Epithelial cell of esophagus (primary cell): ENCODE data around the gene CROCC2.

ENCODE experiments used
- DNase-seq: peaks from one replicate; pipeline ENCODE4 v3.0.0; 2010; ENCODE audit warnings: low read depth
- H3K4me3 ChIP-seq: 2 replicates; pipeline ENCODE4 v1.5.1; 2011; ENCODE audit warnings: mild to moderate bottlenecking, low read length, control low read depth
- TF ChIP-seq, protein P1 (sequence below): IDR thresholded peaks from 2 replicates; pipeline ENCODE4 v1.5.1; 2011; ENCODE audit warnings: low read depth, mild to moderate bottlenecking, low read length, control low read depth, inconsistent platforms; ENCODE audit not compliant: insufficient read depth; ENCODE audit errors: missing control alignments

The CROCC2 gene

DNA sequence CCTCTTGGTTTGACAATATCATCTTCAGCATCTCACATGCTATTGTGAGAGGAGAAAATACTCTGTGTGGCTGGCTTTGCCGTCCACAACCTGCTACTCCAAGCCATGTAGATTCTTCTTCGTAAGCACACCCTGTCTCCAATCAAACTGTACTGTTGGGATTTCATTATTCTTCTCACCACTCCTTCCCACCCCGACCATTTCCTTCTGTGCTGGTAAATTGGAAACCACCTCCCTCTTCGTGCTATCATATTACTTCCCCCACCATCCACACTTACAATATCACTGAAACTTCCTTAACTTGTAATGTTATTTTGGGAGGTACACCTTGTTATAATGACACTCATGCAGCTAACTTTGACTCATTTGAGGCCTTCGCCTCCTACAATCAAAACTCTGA lies 40.7 kb upstream of the CROCC2 start:
- TF ChIP-seq, protein P1, sequence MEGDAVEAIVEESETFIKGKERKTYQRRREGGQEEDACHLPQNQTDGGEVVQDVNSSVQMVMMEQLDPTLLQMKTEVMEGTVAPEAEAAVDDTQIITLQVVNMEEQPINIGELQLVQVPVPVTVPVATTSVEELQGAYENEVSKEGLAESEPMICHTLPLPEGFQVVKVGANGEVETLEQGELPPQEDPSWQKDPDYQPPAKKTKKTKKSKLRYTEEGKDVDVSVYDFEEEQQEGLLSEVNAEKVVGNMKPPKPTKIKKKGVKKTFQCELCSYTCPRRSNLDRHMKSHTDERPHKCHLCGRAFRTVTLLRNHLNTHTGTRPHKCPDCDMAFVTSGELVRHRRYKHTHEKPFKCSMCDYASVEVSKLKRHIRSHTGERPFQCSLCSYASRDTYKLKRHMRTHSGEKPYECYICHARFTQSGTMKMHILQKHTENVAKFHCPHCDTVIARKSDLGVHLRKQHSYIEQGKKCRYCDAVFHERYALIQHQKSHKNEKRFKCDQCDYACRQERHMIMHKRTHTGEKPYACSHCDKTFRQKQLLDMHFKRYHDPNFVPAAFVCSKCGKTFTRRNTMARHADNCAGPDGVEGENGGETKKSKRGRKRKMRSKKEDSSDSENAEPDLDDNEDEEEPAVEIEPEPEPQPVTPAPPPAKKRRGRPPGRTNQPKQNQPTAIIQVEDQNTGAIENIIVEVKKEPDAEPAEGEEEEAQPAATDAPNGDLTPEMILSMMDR: no peak
- H3K4me3 ChIP-seq: no peak overlapping the region
- no peak for DNase-seq

DNA sequence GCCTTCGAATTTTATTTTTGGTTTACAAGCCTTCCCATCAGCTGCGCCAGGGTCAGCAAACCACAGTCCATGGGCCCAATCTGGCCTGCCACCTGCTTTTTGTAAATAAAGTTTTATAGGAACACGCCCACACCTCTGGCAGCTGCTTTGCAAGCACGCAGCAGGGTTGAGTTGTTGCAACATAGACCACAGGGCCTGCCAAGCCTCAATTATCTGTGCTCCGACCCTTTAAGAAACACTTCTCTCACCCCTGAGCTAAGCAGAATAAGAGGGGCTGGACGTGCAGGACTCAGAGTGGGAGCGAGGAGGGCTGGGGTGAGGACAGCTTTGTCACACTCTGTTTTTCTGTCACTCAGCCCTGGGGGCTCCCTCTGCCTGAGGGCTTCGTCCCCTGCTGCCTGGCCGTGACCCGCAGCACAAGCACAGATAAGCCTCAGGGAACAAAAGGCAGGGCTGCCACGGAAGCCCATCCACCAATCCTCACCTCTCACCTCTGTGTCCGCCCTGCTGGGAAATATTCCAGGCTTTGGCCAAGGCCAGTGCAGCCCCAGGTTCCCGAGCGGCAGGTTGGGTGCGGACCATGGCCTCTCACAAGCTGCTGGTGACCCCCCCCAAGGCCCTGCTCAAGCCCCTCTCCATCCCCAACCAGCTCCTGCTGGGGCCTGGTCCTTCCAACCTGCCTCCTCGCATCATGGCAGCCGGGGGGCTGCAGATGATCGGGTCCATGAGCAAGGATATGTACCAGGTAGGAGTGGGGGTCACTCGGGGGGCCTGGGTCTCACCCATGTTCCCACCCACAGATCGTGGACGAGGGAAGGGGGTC lies 37.6 kb upstream of the CROCC2 start, which contains the start of gene AGXT:
AGXT (plus strand) TSS at position 539 of the 823 bp plus-strand sequence; CDS start at position 581, 42 bp downstream.
- no peak within 1 kb of the TSS for H3K4me3 ChIP-seq
- DNase-seq: no peak
- TF ChIP-seq, protein P1: no peak

DNA sequence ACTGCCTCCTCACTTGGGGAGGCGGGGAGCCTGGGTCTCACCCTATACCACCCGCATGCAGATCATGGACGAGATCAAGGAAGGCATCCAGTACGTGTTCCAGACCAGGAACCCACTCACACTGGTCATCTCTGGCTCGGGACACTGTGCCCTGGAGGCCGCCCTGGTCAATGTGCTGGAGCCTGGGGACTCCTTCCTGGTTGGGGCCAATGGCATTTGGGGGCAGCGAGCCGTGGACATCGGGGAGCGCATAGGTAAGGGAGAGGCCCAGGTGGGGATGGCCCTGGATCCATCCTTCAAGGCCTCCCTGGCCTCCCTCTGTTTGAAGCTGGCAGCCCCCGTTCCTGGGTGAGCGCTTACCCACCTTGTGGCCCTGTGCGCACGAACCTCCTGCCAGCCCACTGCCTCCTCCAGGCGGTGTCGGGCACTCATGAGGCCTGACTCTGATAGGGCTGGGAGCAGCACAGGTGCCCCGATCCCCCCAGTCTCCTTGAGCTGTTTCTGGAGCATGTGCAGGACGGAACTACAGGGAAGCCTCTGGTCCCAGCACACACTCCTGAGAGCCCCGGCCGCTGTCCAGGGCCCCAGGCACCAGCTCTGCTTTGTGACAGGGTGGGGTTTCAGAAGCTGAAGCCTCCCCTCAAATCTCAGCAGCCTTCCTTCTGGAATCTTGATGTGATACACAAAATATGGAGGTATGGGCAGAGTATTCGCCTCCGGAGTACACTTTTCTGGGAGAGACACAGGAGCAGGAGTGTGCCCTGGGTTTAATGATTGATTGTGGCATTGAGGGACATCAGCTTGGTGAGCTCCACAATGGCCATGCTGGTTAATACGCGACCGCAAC lies 36.8 kb upstream of the CROCC2 start:
- H3K4me3 ChIP-seq: no peak overlapping the region
- TF ChIP-seq, protein P1: no peak
- DNase-seq: no peak

DNA sequence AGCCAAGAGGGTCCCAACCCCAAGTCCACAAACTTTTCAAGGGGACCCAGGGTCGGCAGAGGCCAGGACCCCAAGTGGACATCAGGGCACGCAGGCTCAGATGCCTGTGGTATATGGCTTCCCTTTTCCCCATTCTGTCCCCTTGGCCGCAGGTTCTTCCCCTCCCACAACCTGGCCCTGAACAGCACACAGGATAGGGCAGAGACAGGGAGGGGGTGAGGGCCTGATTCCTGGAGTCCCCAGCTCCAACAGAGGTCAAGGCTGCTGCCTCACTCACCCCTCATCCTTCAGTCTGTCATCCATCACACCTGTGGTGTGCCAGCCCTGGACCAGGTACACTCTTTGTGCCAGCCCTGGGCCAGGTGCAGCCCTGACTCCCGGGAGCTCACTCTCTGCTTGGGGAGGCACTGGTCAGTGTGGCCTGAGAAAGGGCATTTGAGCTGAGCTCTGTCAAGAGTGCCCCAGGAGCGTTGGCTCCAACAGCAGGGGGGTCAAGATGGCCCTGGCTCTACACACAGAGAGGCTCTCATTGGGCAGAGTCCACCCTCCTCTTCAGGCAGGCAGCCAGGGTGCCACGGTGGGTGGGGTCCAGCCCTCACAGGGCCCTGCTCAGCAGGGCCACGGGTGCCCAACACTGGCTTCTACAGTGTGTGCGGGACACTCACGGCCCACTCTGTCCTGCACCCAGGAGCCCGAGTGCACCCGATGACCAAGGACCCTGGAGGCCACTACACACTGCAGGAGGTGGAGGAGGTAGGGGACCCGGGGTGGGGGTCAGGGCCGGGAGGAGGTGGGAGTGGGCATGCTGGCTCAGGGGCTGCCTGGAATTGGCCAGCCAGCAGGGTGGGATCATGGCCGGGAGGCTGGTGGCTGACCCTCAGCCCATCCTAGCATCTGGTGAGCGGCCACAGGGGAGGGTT lies 35.9 kb upstream of the CROCC2 start:
- H3K4me3 ChIP-seq: no peak overlapping the region
- TF ChIP-seq, protein P1: no peak
- no peak for DNase-seq

DNA sequence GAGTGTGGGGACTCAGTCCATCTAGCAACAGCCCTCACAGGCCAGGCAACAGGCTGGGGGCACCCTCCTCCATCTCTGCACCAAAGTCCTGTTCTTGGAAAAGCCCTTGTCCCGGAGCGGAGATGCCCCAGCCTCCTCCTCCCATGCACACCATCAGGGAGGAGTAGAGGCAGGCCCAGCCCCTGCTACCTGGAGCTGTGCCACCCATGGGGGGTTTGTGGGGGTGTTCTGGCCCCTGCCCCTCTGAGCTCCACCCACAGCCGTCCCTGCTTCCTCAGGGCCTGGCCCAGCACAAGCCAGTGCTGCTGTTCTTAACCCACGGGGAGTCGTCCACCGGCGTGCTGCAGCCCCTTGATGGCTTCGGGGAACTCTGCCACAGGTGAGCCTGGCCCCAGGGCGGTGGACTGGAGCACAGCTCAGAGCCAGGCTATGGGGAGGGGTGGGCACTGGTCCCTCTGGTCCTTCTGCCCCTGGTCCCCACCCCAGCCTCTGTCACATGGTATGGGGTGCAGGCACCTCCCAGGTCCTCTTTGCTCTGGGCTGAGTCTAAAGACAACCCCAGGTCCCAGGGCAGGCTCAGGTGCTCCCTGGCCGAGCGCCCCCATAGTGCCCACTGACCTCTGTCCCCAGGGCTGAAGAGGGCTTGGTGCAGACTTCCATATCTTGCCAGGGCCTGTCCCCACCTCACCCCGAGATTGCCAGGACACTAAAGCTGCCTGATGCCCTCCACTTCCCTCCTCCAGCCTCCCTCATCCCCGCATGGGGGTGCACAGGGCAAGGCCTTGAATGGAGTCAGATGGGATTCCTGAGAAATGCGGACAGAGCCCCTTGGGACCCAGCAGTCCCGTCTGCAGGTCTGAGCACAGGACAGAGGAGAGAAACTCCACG lies 34.8 kb upstream of the CROCC2 start:
- TF ChIP-seq, protein P1: no peak
- no peak overlapping the region for H3K4me3 ChIP-seq
- DNase-seq: no peak
